SK-N-SH (cell line): ENCODE data around the gene ATXN7L2. TPM values are rescaled to one million over a fixed set of nuclear protein-coding genes. Genes with fewer than 3 reads are reported as not detected.

Experiments used
- CTCF ChIA-PET: fragments of 300-600, 350-600 bp; formaldehyde crosslinking; extraction: SDS; loops from one replicate; lab custom pipeline; 2021; lab: Yijun Ruan, JAX
- POLR2A ChIA-PET: fragments of 350-600 bp; sonication (Branson Sonifier 250); formaldehyde crosslinking; extraction: SDS; loops from one replicate; lab custom pipeline; 2020; ENCODE audit warnings: antibody characterized with exemption, inconsistent platforms; lab: Yijun Ruan, JAX
- DNase-seq: peaks from one replicate; pipeline ENCODE4 v3.0.0; 2012
- H2AFZ ChIP-seq: fragments of 200-600 bp; sonication (generic); 2 replicates; pipeline ENCODE4 v1.8.1; 2016; ENCODE audit warnings: antibody characterized with exemption, mild to moderate bottlenecking, low read depth
- H3F3A ChIP-seq: fragments of 200-600 bp; sonication (generic); replicated peaks from 2 replicates; pipeline ENCODE3; 2016; ENCODE audit warnings: antibody characterized with exemption, mild to moderate bottlenecking; ENCODE audit not compliant: insufficient read depth
- H3K27ac ChIP-seq, 2 experiments: fragments of 200-500 bp in 1 of 2; fragments of 200-600 bp in 1 of 2; sonication (Bioruptor generic) in 1 of 2; sonication (generic), shearing (Covaris generic) in 1 of 2; 2 replicates each; pipeline versions ENCODE4 v1.5.1 to v1.6.1; 2014 to 2016; ENCODE audit warnings: low read depth in 2 of 2, inconsistent platforms in 1 of 2, low read length in 1 of 2, mild to moderate bottlenecking in 1 of 2, mixed read lengths in 1 of 2
- H3K27me3 ChIP-seq: fragments of 200-600 bp; sonication (generic), shearing (Covaris generic); 2 replicates; pipeline ENCODE4 v1.6.1; 2016; ENCODE audit warnings: mixed run types; ENCODE audit not compliant: insufficient read depth
- H3K36me3 ChIP-seq, 2 experiments: fragments of 200-500 bp in 1 of 2; fragments of 200-600 bp in 1 of 2; sonication (Bioruptor generic) in 1 of 2; sonication (generic) in 1 of 2; replicated peaks in 1 of 2; 2 replicates each; pipeline versions ENCODE3 to v1.5.1; 2014 to 2016; ENCODE audit warnings: low read length in 1 of 2, mild to moderate bottlenecking in 1 of 2; ENCODE audit not compliant: insufficient read depth in 2 of 2, control insufficient read depth in 1 of 2
- H3K4me1 ChIP-seq, 2 experiments: fragments of 200-500 bp in 1 of 2; fragments of 200-600 bp in 1 of 2; sonication (Bioruptor generic) in 1 of 2; sonication (generic), shearing (Covaris generic) in 1 of 2; 2 replicates each; pipeline versions ENCODE4 v1.5.1 to v1.6.1; 2014 to 2016; ENCODE audit warnings: low read depth in 1 of 2, low read length in 1 of 2, mixed run types in 1 of 2; ENCODE audit not compliant: insufficient read depth in 2 of 2, control insufficient read depth in 1 of 2
- H3K4me2 ChIP-seq: fragments of 200-600 bp; sonication (generic), shearing (Covaris generic); 2 replicates; pipeline ENCODE4 v1.6.1; 2017; ENCODE audit warnings: mixed run types
- H3K4me3 ChIP-seq, 2 experiments: fragments of 200-500 bp in 1 of 2; fragments of 200-600 bp in 1 of 2; sonication (Bioruptor generic) in 1 of 2; sonication (generic), shearing (Covaris generic) in 1 of 2; 2 replicates each; pipeline versions ENCODE4 v1.5.1 to v1.8.1; 2014 to 2016; ENCODE audit warnings: low read depth in 2 of 2, inconsistent platforms in 1 of 2, low read length in 1 of 2, mild to moderate bottlenecking in 1 of 2, mixed read lengths in 1 of 2, moderate library complexity in 1 of 2
- H3K79me2 ChIP-seq: fragments of 200-600 bp; sonication (generic); 2 replicates; pipeline ENCODE4 v1.8.1; 2017; ENCODE audit warnings: mild to moderate bottlenecking; ENCODE audit not compliant: insufficient read depth
- H3K9ac ChIP-seq: fragments of 200-600 bp; sonication (generic); 2 replicates; pipeline ENCODE4 v1.6.1; 2017; ENCODE audit warnings: mixed run types
- H3K9me2 ChIP-seq: fragments of 200-600 bp; sonication (generic); 2 replicates; pipeline ENCODE4 v1.6.1; 2017; ENCODE audit warnings: mixed run types
- H3K9me3 ChIP-seq: fragments of 200-600 bp; sonication (generic); 2 replicates; pipeline ENCODE4 v1.6.1; 2017; ENCODE audit warnings: mixed run types, mild to moderate bottlenecking, moderate library complexity
- H4K20me1 ChIP-seq: fragments of 200-600 bp; sonication (generic); 2 replicates; pipeline ENCODE4 v1.6.1; 2017; ENCODE audit warnings: mild to moderate bottlenecking, mixed run types; ENCODE audit not compliant: insufficient read depth
- ELF1 ChIP-seq: IDR thresholded peaks from 2 replicates; pipeline ENCODE4 v1.4.0; 2012
- JUND ChIP-seq: IDR thresholded peaks from 2 replicates; pipeline ENCODE4 v1.4.0; 2012
- MEF2A ChIP-seq: IDR thresholded peaks from 2 replicates; pipeline ENCODE4 v1.4.0; 2012; ENCODE audit warnings: low read depth, borderline replicate concordance
- NRF1 ChIP-seq: IDR thresholded peaks from 2 replicates; pipeline ENCODE4 v1.6.1; 2012; ENCODE audit warnings: low read depth, mild to moderate bottlenecking, low read length
- RFX5 ChIP-seq: IDR thresholded peaks from 2 replicates; pipeline ENCODE4 v1.6.1; 2012; ENCODE audit warnings: mild to moderate bottlenecking, improper control_type of control experiment, low read length
- RXRA ChIP-seq: IDR thresholded peaks from 2 replicates; pipeline ENCODE4 v1.4.0; 2012; ENCODE audit warnings: low read depth, mild to moderate bottlenecking, borderline replicate concordance
- SIN3A ChIP-seq: IDR thresholded peaks from 2 replicates; pipeline ENCODE4 v1.6.1; 2012; ENCODE audit warnings: low read depth, mild to moderate bottlenecking, low read length, moderate library complexity, borderline replicate concordance
- YY1 ChIP-seq: IDR thresholded peaks from 2 replicates; pipeline ENCODE4 v1.4.0; 2012; ENCODE audit warnings: low read depth, mild to moderate bottlenecking
- WGBS: methylation state at CpG from one replicate; pipeline ENCODE4 v1.1.6; 2017; ENCODE audit warnings: low lambda C conversion rate; 5-methylcytosine and 5-hydroxymethylcytosine counted together
- polyA plus RNA-seq, 3 experiments: library from polyadenylated mRNA; depleted of rRNA; stranded (reverse); fragments of >200 nt; gene quantifications; 2 replicates each; pipeline ENCODE4 v1.2.3, GENCODE V29; 2012
- TF ChIP-seq, protein P1 (sequence below): fragments of 150-350 bp; IDR thresholded peaks from 2 replicates; pipeline ENCODE4 v1.6.1; 2016; ENCODE audit warnings: mild to moderate bottlenecking, low read depth, low read length
- TF ChIP-seq, protein P2 (sequence below): IDR thresholded peaks from 2 replicates; pipeline ENCODE4 v1.4.0; 2012; ENCODE audit warnings: low read depth, borderline replicate concordance
- TF ChIP-seq, protein P3 (sequence below): fragments of 150-350 bp; IDR thresholded peaks from 2 replicates; pipeline ENCODE4 v1.6.1; 2017; ENCODE audit warnings: antibody characterized with exemption, low read length, low read depth, borderline replicate concordance
- TF ChIP-seq, protein P4 (sequence below): fragments of 200-600 bp; sonication (generic); IDR thresholded peaks from 2 replicates; pipeline ENCODE4 v1.6.1; 2017; ENCODE audit warnings: antibody characterized with exemption, mild to moderate bottlenecking, moderate library complexity

The ATXN7L2 gene
- polyA plus RNA-seq, 1 of the 3 experiments (the other 2 are of a cell fraction), result 4.0 TPM

DNA sequence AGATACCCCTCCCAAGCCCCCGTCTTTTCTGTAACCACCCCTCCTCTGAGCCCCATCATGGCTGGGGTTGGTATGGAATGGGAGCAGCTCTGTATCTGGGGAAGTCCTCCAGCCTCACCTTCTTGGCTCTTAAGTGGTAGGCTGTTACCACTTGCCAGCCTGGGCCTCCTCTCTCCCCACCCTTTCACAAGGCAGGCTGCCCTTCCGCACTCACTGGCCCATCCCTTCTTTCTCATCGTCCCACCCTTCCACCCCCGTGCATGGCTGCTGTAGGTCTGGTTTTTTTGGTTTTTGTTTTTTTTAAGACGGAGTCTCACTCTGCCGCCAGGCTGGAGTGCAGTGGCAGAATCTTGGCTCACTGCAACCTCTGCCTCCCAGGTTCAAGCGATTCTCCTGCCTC is 15.4 kb downstream of the ATXN7L2 start:
- H3K4me2 ChIP-seq, result no peak overlapping the region
- ChIA-PET POLR2A (interaction anchor here (0.9 to 3.3 kb wide), 3 partner anchors 10 to 33 kb away, joined by 3 to 13 read pairs (median 3); partner anchors contain the start of gene AMIGO1), CTCF (interaction anchor here (0.7 to 40.2 kb wide), 18 partner anchors 9 to 274 kb away, joined by 3 to 1710 read pairs (median 6); partner anchors contain the start of genes AMIGO1, ATXN7L2, CYB561D1 and GPR61)
- TF ChIP-seq ELF1, result no peak
- TF ChIP-seq, protein P1, sequence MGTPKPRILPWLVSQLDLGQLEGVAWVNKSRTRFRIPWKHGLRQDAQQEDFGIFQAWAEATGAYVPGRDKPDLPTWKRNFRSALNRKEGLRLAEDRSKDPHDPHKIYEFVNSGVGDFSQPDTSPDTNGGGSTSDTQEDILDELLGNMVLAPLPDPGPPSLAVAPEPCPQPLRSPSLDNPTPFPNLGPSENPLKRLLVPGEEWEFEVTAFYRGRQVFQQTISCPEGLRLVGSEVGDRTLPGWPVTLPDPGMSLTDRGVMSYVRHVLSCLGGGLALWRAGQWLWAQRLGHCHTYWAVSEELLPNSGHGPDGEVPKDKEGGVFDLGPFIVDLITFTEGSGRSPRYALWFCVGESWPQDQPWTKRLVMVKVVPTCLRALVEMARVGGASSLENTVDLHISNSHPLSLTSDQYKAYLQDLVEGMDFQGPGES, result no peak
- TF ChIP-seq JUND, result no peak
- TF ChIP-seq, protein P2, sequence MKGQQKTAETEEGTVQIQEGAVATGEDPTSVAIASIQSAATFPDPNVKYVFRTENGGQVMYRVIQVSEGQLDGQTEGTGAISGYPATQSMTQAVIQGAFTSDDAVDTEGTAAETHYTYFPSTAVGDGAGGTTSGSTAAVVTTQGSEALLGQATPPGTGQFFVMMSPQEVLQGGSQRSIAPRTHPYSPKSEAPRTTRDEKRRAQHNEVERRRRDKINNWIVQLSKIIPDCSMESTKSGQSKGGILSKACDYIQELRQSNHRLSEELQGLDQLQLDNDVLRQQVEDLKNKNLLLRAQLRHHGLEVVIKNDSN, result no peak
- no peak for TF ChIP-seq MEF2A
- no peak for TF ChIP-seq RXRA
- TF ChIP-seq SIN3A, result no peak
- TF ChIP-seq NRF1, result no peak
- TF ChIP-seq, protein P3, sequence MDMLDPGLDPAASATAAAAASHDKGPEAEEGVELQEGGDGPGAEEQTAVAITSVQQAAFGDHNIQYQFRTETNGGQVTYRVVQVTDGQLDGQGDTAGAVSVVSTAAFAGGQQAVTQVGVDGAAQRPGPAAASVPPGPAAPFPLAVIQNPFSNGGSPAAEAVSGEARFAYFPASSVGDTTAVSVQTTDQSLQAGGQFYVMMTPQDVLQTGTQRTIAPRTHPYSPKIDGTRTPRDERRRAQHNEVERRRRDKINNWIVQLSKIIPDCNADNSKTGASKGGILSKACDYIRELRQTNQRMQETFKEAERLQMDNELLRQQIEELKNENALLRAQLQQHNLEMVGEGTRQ, result no peak
- no peak for TF ChIP-seq YY1
- TF ChIP-seq RFX5, result no peak
- TF ChIP-seq, protein P4, sequence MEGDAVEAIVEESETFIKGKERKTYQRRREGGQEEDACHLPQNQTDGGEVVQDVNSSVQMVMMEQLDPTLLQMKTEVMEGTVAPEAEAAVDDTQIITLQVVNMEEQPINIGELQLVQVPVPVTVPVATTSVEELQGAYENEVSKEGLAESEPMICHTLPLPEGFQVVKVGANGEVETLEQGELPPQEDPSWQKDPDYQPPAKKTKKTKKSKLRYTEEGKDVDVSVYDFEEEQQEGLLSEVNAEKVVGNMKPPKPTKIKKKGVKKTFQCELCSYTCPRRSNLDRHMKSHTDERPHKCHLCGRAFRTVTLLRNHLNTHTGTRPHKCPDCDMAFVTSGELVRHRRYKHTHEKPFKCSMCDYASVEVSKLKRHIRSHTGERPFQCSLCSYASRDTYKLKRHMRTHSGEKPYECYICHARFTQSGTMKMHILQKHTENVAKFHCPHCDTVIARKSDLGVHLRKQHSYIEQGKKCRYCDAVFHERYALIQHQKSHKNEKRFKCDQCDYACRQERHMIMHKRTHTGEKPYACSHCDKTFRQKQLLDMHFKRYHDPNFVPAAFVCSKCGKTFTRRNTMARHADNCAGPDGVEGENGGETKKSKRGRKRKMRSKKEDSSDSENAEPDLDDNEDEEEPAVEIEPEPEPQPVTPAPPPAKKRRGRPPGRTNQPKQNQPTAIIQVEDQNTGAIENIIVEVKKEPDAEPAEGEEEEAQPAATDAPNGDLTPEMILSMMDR, result no peak
- H3K27ac ChIP-seq, result no peak overlapping the region
- no peak for DNase-seq
- H3K9me3 ChIP-seq, result no peaks in the 10 kb centered on the region
- no peaks in the 10 kb centered on the region for H3K27me3 ChIP-seq
- H3K4me1 ChIP-seq, result peaks cover 0 to 19% of the 10 kb centered on the region in 2 experiments; a peak in 2 of 4 replicates
- H3K4me3 ChIP-seq, result no peak overlapping the region
- H3F3A ChIP-seq, result no peaks in the 10 kb centered on the region
- WGBS, result 91% methylated on average over 7 of the region's 7 CpGs
- H2AFZ ChIP-seq, result no peak overlapping the region
- no peaks in the 10 kb centered on the region for H3K9me2 ChIP-seq
- no peak overlapping the region for H3K9ac ChIP-seq
- H3K36me3 ChIP-seq, result peaks cover 5 to 17% of the 10 kb centered on the region in 2 experiments
- H4K20me1 ChIP-seq, result no peaks in the 10 kb centered on the region
- peaks cover 19% of the 10 kb centered on the region for H3K79me2 ChIP-seq
